ENCODE data around the gene EPB41L4A.

EPB41L4A gene

DNA sequence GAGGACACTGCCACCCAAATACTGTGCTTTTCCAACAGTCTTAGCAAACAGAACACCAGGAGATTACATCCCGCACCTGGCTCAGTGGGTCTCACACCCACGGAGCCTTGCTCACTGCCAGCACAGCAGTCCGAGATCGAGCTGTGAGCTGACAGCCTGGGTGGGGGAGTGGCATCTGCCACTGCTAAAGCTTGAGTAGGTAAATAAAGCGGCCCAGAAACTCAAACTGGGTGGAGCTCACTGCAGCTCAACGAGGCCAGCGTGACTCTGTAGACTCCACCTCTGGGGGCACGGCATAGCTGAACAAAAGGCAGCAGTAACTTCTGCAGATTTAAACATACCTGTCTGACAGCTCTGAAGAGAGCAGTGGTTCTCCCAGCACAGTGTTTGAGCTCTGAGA is 28.8 kb downstream of the EPB41L4A start:
- H3K27ac ChIP-seq: no peak overlapping the region
- TF ChIP-seq ZFX (IDR thresholded peaks at IDR 0.05; ENCODE audit: borderline replicate concordance): no peak
- no peak for TF ChIP-seq CTCF (IDR thresholded peaks at IDR 0.05)

GRCh38 chr5:112388739-112389138 is 30.3 kb downstream of the EPB41L4A start:
- TF ChIP-seq CTCF (IDR thresholded peaks at IDR 0.05): no peak
- no peak for TF ChIP-seq ZFX (IDR thresholded peaks at IDR 0.05; ENCODE audit: borderline replicate concordance)
- no peak overlapping the region for H3K27ac ChIP-seq

GRCh38 chr5:112388074-112388473 is 31.0 kb downstream of the EPB41L4A start:
- no peak overlapping the region for H3K27ac ChIP-seq
- no peak for TF ChIP-seq CTCF (IDR thresholded peaks at IDR 0.05)
- no peak for TF ChIP-seq ZFX (IDR thresholded peaks at IDR 0.05; ENCODE audit: borderline replicate concordance)

DNA sequence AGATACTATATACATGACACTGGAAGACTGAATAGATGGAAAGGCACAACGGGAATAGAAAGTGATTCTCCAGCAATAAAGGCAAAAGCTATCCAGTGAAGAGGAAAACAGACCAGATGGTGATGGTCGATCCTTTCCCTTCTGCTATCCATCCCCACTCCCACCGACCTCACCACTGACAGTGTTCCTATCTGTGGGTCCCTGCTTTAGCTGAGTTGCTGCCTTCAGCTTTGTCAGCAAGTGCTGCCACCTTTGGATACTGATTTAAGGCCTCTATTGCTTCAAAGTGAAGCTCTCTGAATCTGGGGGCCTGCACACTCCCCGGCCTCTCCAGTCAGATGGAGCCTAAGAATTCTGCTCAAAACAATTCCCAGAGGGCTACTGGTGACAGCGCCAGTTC is 32.3 kb downstream of the EPB41L4A start:
- H3K27ac ChIP-seq: no peak overlapping the region
- TF ChIP-seq CTCF (IDR thresholded peaks at IDR 0.05) (no peak), ZFX (IDR thresholded peaks at IDR 0.05; ENCODE audit: borderline replicate concordance) (no peak)

GRCh38 chr5:112385969-112386368 is 33.1 kb downstream of the EPB41L4A start:
- no peak overlapping the region for H3K27ac ChIP-seq
- TF ChIP-seq ZFX (IDR thresholded peaks at IDR 0.05; ENCODE audit: borderline replicate concordance) (no peak), CTCF (IDR thresholded peaks at IDR 0.05) (no peak)

GRCh38 chr5:112385566-112385965 is 33.5 kb downstream of the EPB41L4A start:
- TF ChIP-seq CTCF (IDR thresholded peaks at IDR 0.05) (no peak), ZFX (IDR thresholded peaks at IDR 0.05; ENCODE audit: borderline replicate concordance) (no peak)
- H3K27ac ChIP-seq: no peak overlapping the region

DNA sequence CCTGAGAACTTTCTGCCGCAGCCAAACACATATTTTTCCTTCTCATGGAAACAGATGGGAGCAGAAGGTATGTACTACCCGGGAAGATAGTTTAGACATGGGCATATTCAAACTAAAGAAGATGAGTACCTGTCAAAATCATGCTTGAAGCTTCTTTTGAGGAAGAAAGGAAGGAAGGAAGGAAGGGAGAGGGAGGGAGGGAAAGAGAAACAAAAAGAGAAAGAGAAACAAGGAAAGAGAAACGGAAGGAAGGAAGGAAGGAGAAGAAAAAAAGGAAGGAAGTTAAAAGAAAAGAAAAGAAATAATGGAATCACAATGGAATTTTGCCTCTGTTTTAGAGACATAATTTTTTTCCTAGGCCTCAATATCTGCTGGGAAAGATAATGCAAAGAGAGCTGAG is 34.6 kb downstream of the EPB41L4A start:
- H3K27ac ChIP-seq: no peak overlapping the region
- TF ChIP-seq CTCF (IDR thresholded peaks at IDR 0.05) (no peak), ZFX (IDR thresholded peaks at IDR 0.05; ENCODE audit: borderline replicate concordance) (no peak)
